Stomach (tissue), 9 donors: ENCODE measurements around the gene SLC16A10. TPM values are rescaled to one million over a fixed set of nuclear protein-coding genes. Genes with fewer than 3 reads are reported as not detected.
"Not testable (repeated sequence)": the region's sequence is repeated elsewhere in the genome, so short reads cannot be mapped to it uniquely, and the experiment has no call there.

Experiments
- DNase-seq, 2 donors: peaks; one replicate each; pipeline versions ENCODE4 v3.0.0 to v3.0.0-alpha.2; 2013 to 2019
- H3K27ac ChIP-seq, 5 donors: fragments of 200-600 bp in 4 of 5; sonication (generic) in 4 of 5; one replicate each; pipeline ENCODE4 v1.5.1; 2013 to 2019; ENCODE audit warnings: mild to moderate bottlenecking in 1 of 5, moderate library complexity in 1 of 5
- H3K27me3 ChIP-seq, 3 donors: fragments of 200-600 bp; sonication (generic); one replicate each; pipeline ENCODE4 v1.5.1; 2017 to 2019; ENCODE audit warnings: mixed run types in 1 of 3
- H3K36me3 ChIP-seq, 4 donors: fragments of 200-600 bp; sonication (generic); 1 replicate in 3 of 4; 2 replicates in 1 of 4; pipeline ENCODE4 v1.5.1; 2016 to 2019
- H3K4me1 ChIP-seq, 4 donors: fragments of 200-600 bp; sonication (generic); one replicate each; pipeline ENCODE4 v1.5.1; 2016 to 2019
- H3K4me3 ChIP-seq, 4 donors: fragments of 200-600 bp; sonication (generic) in 3 of 4; one replicate each; pipeline ENCODE4 v1.5.1; 2016 to 2019; ENCODE audit warnings: mild to moderate bottlenecking in 1 of 4
- H3K9me3 ChIP-seq, 4 donors: fragments of 200-600 bp; sonication (generic); one replicate each; pipeline ENCODE4 v1.5.1; 2016 to 2019
- CTCF ChIP-seq, 7 experiments: fragments of 450-650 bp in 4 of 7; fragments of 200-600 bp in 3 of 7; sonication (generic) in 3 of 7; IDR thresholded peaks; one replicate each; pipeline ENCODE4 v1.5.1; 2016 to 2019; ENCODE audit warnings: antibody characterized with exemption in 7 of 7, control low read depth in 2 of 7, mild to moderate bottlenecking in 1 of 7
- EP300 ChIP-seq: sonication (generic); formaldehyde crosslinking; IDR thresholded peaks from one replicate; pipeline ENCODE4 v1.6.1; 2017; ENCODE audit warnings: antibody characterized with exemption
- POLR2A ChIP-seq, 4 donors: fragments of 450-650 bp; IDR thresholded peaks; one replicate each; pipeline ENCODE4 v1.6.1; 2016; ENCODE audit warnings: antibody characterized with exemption in 4 of 4, control low read depth in 2 of 4, mild to moderate bottlenecking in 1 of 4, moderate library complexity in 1 of 4
- POLR2AphosphoS5 ChIP-seq, 3 donors: sonication (generic); formaldehyde crosslinking; IDR thresholded peaks; one replicate each; pipeline ENCODE4 v1.6.1; 2016; ENCODE audit warnings: antibody characterized with exemption in 3 of 3
- WGBS, 5 donors: extraction: QIAGEN DNeasy Blood & Tissue Kit in 3 of 5; methylation state at CpG; one replicate each; pipeline versions ENCODE4 v1.1.5 to v1.1.7; 2013 to 2018; 5-methylcytosine and 5-hydroxymethylcytosine counted together
- intact Hi-C: fragments of 100-400 bp; cut with DNase I; formaldehyde crosslinking; loops from one replicate; pipeline ENCODE4 v1.15.1; 2023; ENCODE audit warnings: low total_unique reads
- polyA plus RNA-seq, 3 donors: library from polyadenylated mRNA; stranded (reverse); fragments of 200-250 nt; gene quantifications; one replicate each; pipeline ENCODE4 v1.2.3, GENCODE V29; 2013
- total RNA-seq, 5 donors: library from RNA; depleted of rRNA; stranded (reverse); fragments of >200 nt; gene quantifications; one replicate each; pipeline versions ENCODE4 v1.1.0 to v1.2.3, GENCODE V29; 2014 to 2016
- donor health status: healthy with polysubstance abuse.
- donor health status: Bipolar disorder and iron deficiency.
- donor health status: healthy.

Gene SLC16A10
- total and polyA plus RNA-seq, 8 donors, result 0.46 to 206 (median 8.5) TPM

GRCh38 chr6:111091987-111092386 lies 4.7 kb downstream of the SLC16A10 start:
- Histone ChIP-seq H3K27ac (no peak overlapping the region), H3K27me3 (peaks cover 0 to 17% (median 12%) of the 10 kb centered on the region in 3 donors), H3K4me3 (no peak overlapping the region), H3K9me3 (no peaks in the 10 kb centered on the region), H3K36me3 (no peaks in the 10 kb centered on the region), H3K4me1 (peaks cover 8 to 25% (median 18%) of the 10 kb centered on the region in 4 donors)
- DNase-seq, result no peak
- WGBS, 5 donors, result 68 to 95% (median 88%) methylated on average over 3 of the region's 3 CpGs
- intact Hi-C loops, result no loop called here
- TF ChIP-seq EP300, result no peak

- H3K4me3 ChIP-seq, H3K36me3 ChIP-seq, H3K9me3 ChIP-seq, DNase-seq, H3K4me1 ChIP-seq, H3K27me3 ChIP-seq, intact Hi-C loops: not testable (repeated sequence)
- WGBS, 5 donors, result 94 to 100% (median 95%) methylated on average over 1 of the region's 1 CpG
- H3K27ac ChIP-seq, result peak overlapping the region in 4 of 5 donors; percentile 26 to 57 (median 38)
Observed at GRCh38 chr6:111095488-111095887, 8.2 kb downstream of the SLC16A10 start.

- DNase-seq, result peak; percentile 90 to 91
- Histone ChIP-seq H3K27me3 (no peaks in the 10 kb centered on the region), H3K4me3 (no peak overlapping the region), H3K36me3 (no peaks in the 10 kb centered on the region), H3K4me1 (peaks cover 0 to 10% (median 3%) of the 10 kb centered on the region in 4 donors), H3K27ac (peak overlapping the region in 4 of 5 donors; percentile 26 to 57 (median 38)), H3K9me3 (no peaks in the 10 kb centered on the region)
- TF ChIP-seq CTCF (IDR thresholded peaks at IDR 0.05), result no peak
- TF ChIP-seq POLR2A (IDR thresholded peaks at IDR 0.05), result no peak
- no peak for TF ChIP-seq EP300
- TF ChIP-seq POLR2AphosphoS5 (IDR thresholded peaks at IDR 0.05), result peak in 2 of 3 donors; percentile 56 to 77
- WGBS, 5 donors, result 16 to 45% (median 27%) methylated on average over 3 of the region's 3 CpGs
- intact Hi-C loops, result no loop called here
Observed at GRCh38 chr6:111096246-111096645, 8.9 kb downstream of the SLC16A10 start.

DNA sequence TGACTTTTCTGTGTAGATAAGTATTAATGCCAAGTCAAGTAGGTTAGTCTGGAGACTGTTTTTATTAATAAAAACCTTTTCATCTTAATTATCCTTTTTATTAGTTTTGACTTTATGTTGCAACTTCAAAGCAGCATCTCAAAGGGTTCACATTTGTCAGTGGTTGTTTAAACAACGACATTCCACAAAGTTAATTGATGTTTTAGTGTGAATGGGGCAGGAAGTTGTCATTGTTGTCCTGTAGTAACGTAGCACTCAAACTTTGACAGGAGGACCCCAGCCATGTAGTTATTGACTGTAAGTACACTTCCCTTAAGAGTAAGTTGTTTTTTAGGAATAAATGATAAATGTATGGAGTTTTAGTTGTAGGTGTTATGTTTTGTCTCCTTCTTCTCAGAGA lies 11.3 kb downstream of the SLC16A10 start:
- Histone ChIP-seq H3K36me3 (no peaks in the 10 kb centered on the region), H3K4me3 (no peak overlapping the region), H3K4me1 (peaks cover 0 to 10% (median 3%) of the 10 kb centered on the region in 4 donors), H3K27ac (no peak overlapping the region), H3K9me3 (no peaks in the 10 kb centered on the region), H3K27me3 (no peaks in the 10 kb centered on the region)
- intact Hi-C loops, result no loop called here
- no peak for DNase-seq
- 27 to 48% (median 41%) methylated on average over 2 of the region's 2 CpGs for WGBS, 5 donors
- TF ChIP-seq POLR2AphosphoS5 (IDR thresholded peaks at IDR 0.05), result no peak
- no peak for TF ChIP-seq POLR2A (IDR thresholded peaks at IDR 0.05)
- no peak for TF ChIP-seq CTCF (IDR thresholded peaks at IDR 0.05)
- TF ChIP-seq EP300, result no peak

DNA sequence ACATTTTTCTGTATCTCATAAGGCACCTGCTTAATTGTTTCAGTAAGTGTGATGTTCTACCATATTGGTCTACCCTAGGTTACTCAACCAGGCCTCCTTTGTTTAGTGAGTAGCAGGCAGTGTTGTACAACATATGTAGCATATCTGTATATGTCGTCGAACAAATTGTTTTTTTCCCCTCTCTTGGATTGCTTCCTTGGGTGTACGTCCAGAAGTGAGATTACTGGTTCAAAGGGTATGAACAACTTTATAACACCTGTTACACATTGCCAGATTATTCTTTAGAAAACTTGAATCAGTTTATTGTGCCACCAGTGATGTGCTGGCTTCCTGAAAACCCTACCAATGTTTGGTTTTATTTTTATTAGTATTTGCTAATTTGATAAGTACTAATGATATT lies 14.7 kb downstream of the SLC16A10 start:
- H3K9me3 ChIP-seq, result peaks cover 0 to under 1% (median 0%) of the 10 kb centered on the region in 4 donors

More for the DNA sequence above, 14.7 kb downstream of the SLC16A10 start:
- H3K4me3 ChIP-seq, result no peak overlapping the region
- TF ChIP-seq CTCF (IDR thresholded peaks at IDR 0.05) (no peak), POLR2A (IDR thresholded peaks at IDR 0.05) (no peak), POLR2AphosphoS5 (IDR thresholded peaks at IDR 0.05) (no peak), EP300 (no peak)
- no peaks in the 10 kb centered on the region for H3K36me3 ChIP-seq
- intact Hi-C loops, result no loop called here
- H3K4me1 ChIP-seq, result peaks cover 0 to 20% (median 13%) of the 10 kb centered on the region in 4 donors
- no peaks in the 10 kb centered on the region for H3K27me3 ChIP-seq
- H3K27ac ChIP-seq, result no peak overlapping the region
- WGBS, 5 donors, result 31 to 69% (median 47%) methylated on average over 3 of the region's 3 CpGs
- no peak for DNase-seq
